Aorta (tissue), 5 donors: ENCODE data around the gene C10orf67. TPM values are rescaled to one million over a fixed set of nuclear protein-coding genes. Genes with fewer than 3 reads are reported as not detected.
"Not testable (repeated sequence)": the region's sequence is repeated elsewhere in the genome, so short reads cannot be mapped to it uniquely, and the experiment has no call there.

Experiments used
- ATAC-seq: fragments of 200-7000 bp; cut with Tn5 transposase; one replicate; pipeline ENCODE4 v1.9.1; 2022; ENCODE audit warnings: moderate library complexity; ENCODE audit not compliant: low FRiP score
- DNase-seq, 2 donors: peaks; one replicate each; pipeline ENCODE4 v3.0.0-alpha.2; 2020
- H3K27ac ChIP-seq, 2 donors: one replicate each; pipeline ENCODE4 v1.5.1; 2013; ENCODE audit warnings: low read length in 2 of 2, mild to moderate bottlenecking in 2 of 2, moderate library complexity in 2 of 2, control low read depth in 1 of 2, inconsistent platforms in 1 of 2, low read depth in 1 of 2
- H3K27me3 ChIP-seq, 2 donors: one replicate each; pipeline ENCODE4 v1.6.1; 2013; ENCODE audit warnings: control low read depth in 1 of 2, low read length in 1 of 2, mild to moderate bottlenecking in 1 of 2, moderate library complexity in 1 of 2; ENCODE audit not compliant: insufficient read depth in 2 of 2, control insufficient read depth in 1 of 2
- H3K36me3 ChIP-seq, 2 donors: one replicate each; pipeline ENCODE4 v1.6.1; 2013; ENCODE audit warnings: control low read depth in 1 of 2, low read length in 1 of 2, mild to moderate bottlenecking in 1 of 2; ENCODE audit not compliant: insufficient read depth in 2 of 2, control insufficient read depth in 1 of 2
- H3K4me1 ChIP-seq, 2 donors: one replicate each; pipeline ENCODE4 v1.6.1; 2013; ENCODE audit warnings: low read length in 2 of 2, control low read depth in 1 of 2, mild to moderate bottlenecking in 1 of 2, moderate library complexity in 1 of 2; ENCODE audit not compliant: insufficient read depth in 2 of 2, control insufficient read depth in 1 of 2
- H3K4me3 ChIP-seq, 2 donors: one replicate each; pipeline ENCODE4 v1.5.1; 2013; ENCODE audit warnings: low read length in 2 of 2, control low read depth in 1 of 2, mild to moderate bottlenecking in 1 of 2
- H3K9me3 ChIP-seq: one replicate; pipeline ENCODE4 v1.6.1; 2013; ENCODE audit warnings: mild to moderate bottlenecking, low read length; ENCODE audit not compliant: control insufficient read depth
- WGBS, 2 donors: extraction: QIAGEN DNeasy Blood & Tissue Kit; methylation state at CpG; one replicate each; pipeline ENCODE4 v1.1.7; 2013; 5-methylcytosine and 5-hydroxymethylcytosine counted together
- intact Hi-C, 2 donors: fragments of 100-400 bp; cut with DNase I; formaldehyde crosslinking; loops; one replicate each; pipeline versions ENCODE4 v1.14.2 to v1.15.0; 2022
- polyA plus RNA-seq, 2 donors: library from polyadenylated mRNA; stranded (reverse); fragments of 200-250 nt; gene quantifications; one replicate each; pipeline ENCODE4 v1.2.3, GENCODE V29; 2013
- total RNA-seq, 2 donors: library from RNA; stranded (reverse); fragmentation: NEBNext Ultra II Directional; extraction: Animal tissue kit (Norgen Biotek cat#: 25700); gene quantifications; one replicate each; pipeline ENCODE4 v1.2.1, GENCODE V29; 2021
- donor health status: healthy with polysubstance abuse.
- donor health status: Bipolar disorder and iron deficiency.
- donor health status: DM: no; HTN: no; CAD: no.
- donor health status: DM: no; HTN: no; CAD: no.
- donor health status: DM: yes; HTN: yes; CAD: no.

The C10orf67 gene
- total and polyA plus RNA-seq, 4 donors = not detected

DNA sequence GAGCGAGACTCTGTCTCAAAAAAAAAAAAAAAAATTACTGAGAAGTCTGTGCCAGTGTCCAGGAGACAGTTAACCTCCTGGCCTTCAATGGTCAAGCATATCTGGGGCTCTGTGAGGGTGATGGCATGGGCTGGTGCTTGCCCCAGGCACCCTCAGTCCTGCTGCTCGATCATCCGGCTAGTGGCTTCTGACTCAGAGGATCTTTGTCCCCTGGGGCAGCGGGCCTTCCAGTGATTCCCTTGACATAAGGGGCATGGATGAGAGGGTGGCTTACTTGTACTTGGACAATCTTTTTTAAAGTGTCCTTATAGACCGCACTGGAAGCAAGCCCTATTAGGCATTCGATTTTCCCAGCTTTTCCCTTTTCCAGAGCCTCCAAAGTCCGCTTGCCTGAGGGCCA lies 44.6 kb downstream of the C10orf67 start:
- H3K27ac ChIP-seq, H3K36me3 ChIP-seq, H3K27me3 ChIP-seq, ATAC-seq, H3K4me3 ChIP-seq, H3K4me1 ChIP-seq, intact Hi-C loops, H3K9me3 ChIP-seq, DNase-seq: not testable (repeated sequence)
- 84 to 90% methylated on average over 7 of the region's 7 CpGs for WGBS, 2 donors

DNA sequence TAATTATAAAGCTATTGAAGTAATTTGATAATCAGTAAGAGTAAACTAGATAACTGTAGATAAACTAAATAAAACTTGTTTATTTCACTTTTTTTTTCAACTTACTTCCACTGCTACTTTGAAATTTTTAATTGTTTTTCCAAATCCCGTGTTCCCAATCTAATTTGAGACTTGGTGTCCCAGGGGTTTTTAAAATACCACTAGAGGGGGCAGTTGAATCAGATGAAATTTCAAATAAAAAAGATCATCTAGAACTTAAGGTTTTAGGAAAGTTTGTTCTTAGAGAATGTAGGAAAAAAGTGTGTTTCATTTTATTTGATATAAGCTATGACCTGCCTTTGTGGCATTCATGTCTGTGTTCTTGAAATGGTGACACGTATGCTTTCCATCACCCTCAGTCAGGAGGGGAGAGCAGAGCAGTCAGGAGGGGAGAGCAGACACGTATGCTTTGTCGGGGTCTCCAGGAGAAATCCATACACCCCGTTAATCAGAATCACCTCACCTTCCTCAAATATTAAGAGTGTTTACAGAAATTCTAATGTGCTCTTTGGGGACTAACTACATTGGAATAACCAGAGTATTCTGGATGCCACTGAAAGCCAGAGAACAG lies 49.9 kb downstream of the C10orf67 start:
- H3K4me1 ChIP-seq = no peaks in the 10 kb centered on the region
- H3K9me3 ChIP-seq = no peaks in the 10 kb centered on the region
- H3K27ac ChIP-seq = no peak overlapping the region
- H3K4me3 ChIP-seq = no peak overlapping the region
- ATAC-seq (no peak), DNase-seq (no peak)
- 47% methylated on average over 5 of the region's 5 CpGs for WGBS, 2 donors
- H3K36me3 ChIP-seq = no peaks in the 10 kb centered on the region
- intact Hi-C loops = no loop called here
- peaks cover 0 to 4% of the 10 kb centered on the region in 2 donors for H3K27me3 ChIP-seq

DNA sequence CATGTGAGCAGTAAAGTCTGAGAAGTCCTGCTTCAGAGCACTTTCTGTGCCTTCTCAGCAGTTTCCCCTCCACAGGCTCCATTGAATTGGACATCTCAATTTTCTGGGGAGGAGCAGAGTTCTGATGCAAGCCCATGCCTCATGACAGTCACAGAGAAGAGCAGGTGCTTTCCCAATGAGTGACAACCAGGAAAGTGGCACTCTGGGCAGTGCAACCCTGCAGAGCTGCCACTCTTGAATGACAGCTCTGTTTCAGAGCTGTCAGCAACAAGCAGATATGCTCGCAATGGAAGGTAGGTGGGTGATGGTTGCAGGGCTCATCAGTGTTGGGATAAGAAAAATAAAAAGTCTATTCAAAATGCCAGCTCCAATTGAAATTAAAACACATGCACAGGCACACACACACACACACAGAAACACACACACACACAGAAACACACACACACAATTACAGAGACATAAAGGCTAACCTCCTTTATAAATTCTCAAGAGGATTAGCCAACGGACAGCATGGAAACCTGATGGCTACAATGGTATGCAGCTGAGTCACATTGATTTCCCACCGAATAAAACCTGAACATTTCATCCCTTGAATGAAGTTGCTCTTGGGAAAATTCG lies 50.5 kb downstream of the C10orf67 start:
- intact Hi-C loops = no loop called here

DNA sequence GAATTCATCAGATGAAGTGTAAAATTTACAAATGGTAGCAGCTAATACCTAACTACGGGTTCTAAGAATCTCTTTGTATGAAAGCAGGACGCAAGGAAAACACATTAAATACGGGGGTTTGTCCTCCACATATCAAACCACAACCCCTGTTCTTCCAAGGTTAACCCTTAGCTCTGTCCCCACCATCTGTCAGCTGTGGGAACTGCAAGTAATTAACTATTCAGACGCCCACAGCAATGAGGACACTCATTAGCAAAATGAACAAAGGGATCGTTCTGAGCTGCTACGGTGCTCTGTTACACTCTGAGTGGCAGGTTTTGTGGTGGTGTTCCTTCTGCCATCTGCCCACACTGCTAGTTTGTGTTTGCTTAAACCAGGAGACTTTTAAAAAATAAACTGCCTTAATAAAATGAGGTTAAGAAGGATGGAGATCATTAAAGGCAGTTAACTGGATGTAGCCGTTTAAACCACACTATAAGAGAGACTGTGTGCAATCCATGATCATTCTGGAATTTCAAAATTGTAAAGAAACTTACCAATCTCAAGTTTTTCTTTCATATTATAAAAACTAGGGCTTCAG lies 51.4 kb downstream of the C10orf67 start:
- DNase-seq = no peak
- WGBS, 2 donors = 11 to 13% methylated on average over 7 of the region's 7 CpGs
- ATAC-seq = no peak
- Histone ChIP-seq H3K9me3 (no peaks in the 10 kb centered on the region), H3K27ac (no peak overlapping the region), H3K4me3 (no peak overlapping the region), H3K4me1 (no peaks in the 10 kb centered on the region), H3K27me3 (peaks cover 0 to 5% of the 10 kb centered on the region in 2 donors), H3K36me3 (no peaks in the 10 kb centered on the region)
- intact Hi-C loops = no loop called here

More for the DNA sequence above, 50.5 kb downstream of the C10orf67 start:
- ATAC-seq (no peak), DNase-seq (no peak)
- Histone ChIP-seq H3K4me3 (no peak overlapping the region), H3K9me3 (no peaks in the 10 kb centered on the region), H3K36me3 (no peaks in the 10 kb centered on the region), H3K27me3 (peaks cover 0 to 5% of the 10 kb centered on the region in 2 donors), H3K27ac (no peak overlapping the region), H3K4me1 (no peaks in the 10 kb centered on the region)
- 54 to 56% methylated on average over 4 of the region's 4 CpGs for whole genome bisulfite sequencing, 2 donors

DNA sequence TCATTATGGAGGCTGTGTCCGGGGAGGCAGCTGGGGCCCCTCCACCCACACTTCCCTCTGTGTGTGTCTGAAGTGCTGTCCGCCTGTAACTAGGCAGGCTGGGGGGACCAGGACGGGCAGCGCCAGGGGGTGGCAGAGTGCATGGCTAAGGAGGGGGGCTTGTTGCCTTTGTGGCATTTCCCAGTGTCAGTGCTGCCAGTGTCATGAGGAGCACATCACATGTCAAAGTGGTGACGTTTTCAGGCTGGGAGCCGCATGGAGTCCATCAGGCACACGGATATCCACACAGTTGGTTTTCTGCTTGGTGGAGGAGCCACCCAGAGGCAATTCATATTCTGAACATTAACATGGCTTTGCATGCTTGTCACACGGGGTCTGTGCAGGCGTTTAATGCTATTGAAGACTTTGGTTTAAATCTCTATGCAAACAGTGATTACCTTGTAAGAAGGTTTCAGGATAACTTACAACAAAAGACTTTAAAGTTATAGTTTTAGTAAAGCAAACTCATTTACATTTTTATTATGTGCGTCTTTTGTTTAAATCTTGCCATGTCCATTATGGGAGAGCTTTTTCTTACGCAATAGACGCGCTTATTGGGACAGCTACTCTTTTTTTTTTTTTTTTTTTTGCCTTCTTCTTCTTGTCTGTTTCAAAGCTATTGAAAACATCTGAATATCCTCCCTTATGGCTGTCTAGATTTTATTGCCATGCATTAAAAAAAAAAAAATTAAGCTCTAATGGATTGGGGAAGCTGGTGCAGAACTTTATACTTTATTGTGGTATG lies 52.9 kb downstream of the C10orf67 start:
- 54 to 55% methylated on average over 13 of the region's 13 CpGs for WGBS, 2 donors
- no peak overlapping the region for H3K27ac ChIP-seq
- no peaks in the 10 kb centered on the region for H3K9me3 ChIP-seq
- H3K4me1 ChIP-seq = no peaks in the 10 kb centered on the region
- intact Hi-C loops = no loop called here
- peaks cover 0 to 5% of the 10 kb centered on the region in 2 donors for H3K27me3 ChIP-seq
- H3K36me3 ChIP-seq = no peaks in the 10 kb centered on the region
- ATAC-seq (no peak), DNase-seq (no peak)
- no peak overlapping the region for H3K4me3 ChIP-seq

DNA sequence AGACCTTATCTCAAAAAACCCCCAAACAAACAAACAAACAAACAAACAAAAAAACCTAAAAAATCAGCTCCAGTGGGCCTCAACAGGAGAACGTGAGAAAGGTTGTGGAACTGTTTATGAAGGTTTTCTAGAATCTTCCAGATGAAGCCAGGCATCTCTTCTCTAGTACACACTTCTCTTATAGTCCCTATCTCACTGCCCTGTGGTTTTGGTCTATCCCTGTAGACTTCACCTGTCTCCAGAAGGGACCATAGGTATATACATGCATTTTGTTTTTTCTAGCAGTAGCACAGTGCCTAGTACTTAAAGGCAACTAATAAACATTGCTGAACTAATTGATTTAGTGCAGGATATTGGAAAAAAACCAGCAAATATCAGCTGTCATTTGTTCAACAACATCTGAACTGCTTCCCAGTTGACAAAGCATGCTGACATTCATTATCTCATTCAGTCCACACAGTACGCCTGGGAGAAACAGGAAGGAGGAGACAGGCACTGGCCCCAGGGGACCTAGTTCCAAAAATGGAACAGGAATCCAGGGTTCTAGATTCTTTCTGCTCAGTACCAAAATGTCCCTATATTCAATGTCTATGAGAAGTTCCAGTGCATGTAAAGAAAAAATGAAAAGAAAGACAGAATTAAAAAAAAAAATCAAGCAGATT lies 59.8 kb downstream of the C10orf67 start:
- ATAC-seq (no peak), DNase-seq (no peak)
- intact Hi-C loops = no loop called here
- no peak overlapping the region for H3K4me3 ChIP-seq
- peaks cover 0 to 1% of the 10 kb centered on the region in 2 donors for H3K27me3 ChIP-seq
- 37 to 46% methylated on average over 2 of the region's 2 CpGs for WGBS, 2 donors
- no peaks in the 10 kb centered on the region for H3K4me1 ChIP-seq
- no peaks in the 10 kb centered on the region for H3K9me3 ChIP-seq
- H3K27ac ChIP-seq = no peak overlapping the region
- H3K36me3 ChIP-seq = no peaks in the 10 kb centered on the region

DNA sequence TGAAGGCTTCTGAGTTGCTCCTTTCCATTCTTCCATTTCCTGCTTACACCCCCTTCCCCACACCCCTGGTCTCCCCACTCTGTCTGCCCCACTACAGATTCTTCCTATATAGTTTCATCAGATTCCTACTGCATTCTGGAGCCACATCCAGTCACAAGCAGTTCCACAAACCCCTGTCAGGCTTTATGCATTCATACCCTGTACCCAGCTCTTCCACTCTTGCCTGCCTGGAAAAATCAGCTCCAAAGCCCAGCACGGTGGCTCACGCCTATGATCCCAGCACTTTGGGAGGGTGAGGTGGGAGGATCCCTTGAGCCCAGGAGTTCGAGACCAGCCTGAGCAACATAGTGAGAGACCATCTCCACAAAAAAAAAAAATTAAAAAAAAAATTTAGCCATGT lies 60.4 kb downstream of the C10orf67 start:
- no peak overlapping the region for H3K4me3 ChIP-seq
- no peak overlapping the region for H3K27ac ChIP-seq
- WGBS, 2 donors = 55 to 68% methylated on average over 3 of the region's 3 CpGs
- no peaks in the 10 kb centered on the region for H3K4me1 ChIP-seq
- intact Hi-C loops = no loop called here
- ATAC-seq (no peak), DNase-seq (no peak)
- no peaks in the 10 kb centered on the region for H3K9me3 ChIP-seq
- no peaks in the 10 kb centered on the region for H3K36me3 ChIP-seq
- no peaks in the 10 kb centered on the region for H3K27me3 ChIP-seq

DNA sequence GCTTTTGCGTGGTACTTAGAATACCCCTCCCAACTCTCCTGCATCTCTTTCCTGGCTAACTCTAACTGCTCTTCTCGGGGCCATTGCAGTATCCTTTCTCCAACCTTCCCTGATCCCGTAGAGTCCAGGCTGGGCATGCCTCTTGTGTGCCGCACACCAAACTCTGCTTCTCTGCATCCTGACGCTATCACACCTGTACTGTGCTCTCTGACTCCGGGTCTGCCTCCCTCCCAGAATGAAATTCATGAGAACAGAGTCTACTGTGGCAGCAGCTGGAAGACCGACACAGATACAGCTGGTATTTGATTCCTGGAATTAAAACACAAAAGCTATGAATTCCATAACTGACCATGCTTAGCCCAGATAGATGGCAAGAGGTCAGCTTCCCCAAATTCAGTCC lies 60.9 kb downstream of the C10orf67 start:
- DNase-seq = no peak
- no peak overlapping the region for H3K4me3 ChIP-seq
- no peaks in the 10 kb centered on the region for H3K27me3 ChIP-seq
- H3K4me1 ChIP-seq = no peaks in the 10 kb centered on the region
- no peaks in the 10 kb centered on the region for H3K9me3 ChIP-seq
- WGBS, 2 donors = 61 to 63% methylated on average over 7 of the region's 7 CpGs
- no peak overlapping the region for H3K27ac ChIP-seq
- no peak for ATAC-seq
- intact Hi-C loops = no loop called here
- no peaks in the 10 kb centered on the region for H3K36me3 ChIP-seq
